GM21737 (cell line): ENCODE measurements around the gene RNPS1.
A peak's percentile ranks its signal among the peaks of the same experiment; 100 is the strongest.
"Not testable (repeated sequence)": the region's sequence is repeated elsewhere in the genome, so short reads cannot be mapped to it uniquely, and the experiment has no call there.

Source experiments
- ATAC-seq: cut with Tn5 transposase; IDR thresholded peaks from one replicate; pipeline ENCODE4 v1.9.1; 2021; ENCODE audit warnings: mild to moderate bottlenecking, moderate library complexity; ENCODE audit not compliant: unreplicated experiment

RNPS1 gene

DNA sequence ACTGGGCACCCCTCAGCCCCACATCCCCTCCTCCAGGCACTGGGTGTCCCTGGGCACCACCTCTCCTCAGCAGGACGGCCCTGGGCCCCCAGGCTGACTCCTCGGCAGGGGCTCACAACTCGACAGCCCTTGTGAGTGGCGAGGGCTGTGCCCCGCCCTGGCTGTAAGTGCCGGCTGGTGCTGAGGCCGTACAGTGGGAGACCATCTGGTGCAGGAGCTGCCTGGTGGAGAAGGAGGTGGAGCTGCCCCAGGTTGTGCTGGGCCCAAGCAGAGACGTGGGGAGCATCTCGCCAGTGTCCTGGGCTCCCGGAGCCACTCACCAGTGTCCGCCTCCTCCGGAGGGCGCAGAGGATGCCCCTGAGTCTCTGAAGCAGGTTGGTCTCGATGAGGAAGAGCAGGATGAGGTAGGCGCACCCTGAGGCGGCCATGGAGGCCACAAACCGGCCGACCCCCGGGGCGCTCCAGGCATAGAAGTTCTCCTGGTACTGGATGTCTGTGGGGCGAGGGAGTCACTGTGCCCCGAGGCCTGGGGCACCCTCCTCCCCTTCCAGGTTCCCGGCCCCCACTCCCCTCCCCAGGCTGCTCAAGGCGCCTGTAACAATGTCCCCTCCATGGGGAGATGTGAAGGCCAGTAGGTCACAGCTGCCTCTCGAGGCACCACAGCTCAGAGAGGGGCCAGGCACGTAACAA, 15.1 kb upstream of the RNPS1 start:
- ATAC-seq, result no peak

DNA sequence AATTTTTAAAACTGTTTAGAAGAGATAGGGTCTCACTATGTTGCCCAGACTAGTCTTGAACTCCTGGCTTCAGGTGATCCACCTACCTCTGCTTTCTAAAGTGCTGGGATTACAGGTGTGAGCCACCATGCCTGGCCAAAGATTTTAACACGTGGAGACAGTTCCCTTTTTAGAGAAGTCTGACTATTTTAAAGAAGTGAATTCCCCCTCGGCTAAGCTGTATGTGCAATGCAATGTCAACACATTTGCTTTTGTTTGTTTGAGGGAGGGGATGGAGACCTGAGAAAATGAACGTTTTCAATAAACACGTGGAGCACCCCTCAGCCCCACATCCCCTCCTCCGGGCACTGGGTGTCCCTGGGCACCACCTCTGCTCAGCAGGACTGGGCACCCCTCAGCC, 14.3 kb upstream of the RNPS1 start:
- ATAC-seq, result no peak

DNA sequence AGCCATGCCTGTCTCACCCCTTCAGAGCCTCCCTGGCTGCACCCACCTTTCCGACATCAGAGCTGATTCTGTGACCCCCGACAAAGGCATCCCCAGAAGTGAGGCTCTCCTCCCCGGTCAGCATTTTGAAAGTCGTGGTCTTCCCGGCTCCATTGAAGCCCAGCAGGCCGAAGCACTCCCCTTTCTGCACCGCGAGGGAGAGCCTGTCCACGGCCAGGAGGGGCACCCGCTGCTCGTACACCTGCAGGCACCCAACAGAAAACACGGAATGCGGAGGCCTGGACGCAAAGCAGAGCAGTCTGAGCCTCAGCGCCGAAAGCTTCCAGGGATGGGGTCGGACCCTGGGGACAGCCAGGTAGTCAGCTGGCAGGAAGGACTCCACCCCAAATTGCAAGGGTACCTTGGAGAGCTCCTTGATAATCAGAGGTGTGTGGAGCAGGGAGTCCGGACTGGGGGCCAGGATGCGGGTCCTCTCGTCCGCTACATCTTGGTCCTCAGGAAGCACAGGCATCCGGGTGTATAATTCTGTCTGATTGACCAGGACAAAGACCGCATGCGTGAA, 13.1 kb upstream of the RNPS1 start:
- no peak for ATAC-seq

DNA sequence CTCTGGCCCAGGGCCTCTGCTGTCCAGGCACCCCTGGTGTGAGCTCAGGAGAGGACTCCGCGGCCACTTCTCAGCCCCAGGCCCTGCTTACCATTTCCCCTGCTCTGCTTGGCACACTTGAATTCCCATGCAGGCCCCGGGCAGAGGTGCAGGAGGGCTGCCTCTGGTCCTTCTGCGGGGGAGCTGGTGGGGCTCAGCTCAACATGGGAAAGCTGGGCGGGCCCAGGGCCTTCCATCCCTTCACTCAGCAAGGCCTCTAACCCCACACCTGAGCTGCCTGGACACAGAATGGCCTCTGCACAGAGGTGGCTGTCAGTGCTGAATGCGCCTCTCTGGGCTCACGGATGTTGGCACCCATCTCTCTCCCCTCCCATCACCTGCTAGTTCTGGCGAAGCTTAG, 12.5 kb upstream of the RNPS1 start:
- ATAC-seq, result no peak

DNA sequence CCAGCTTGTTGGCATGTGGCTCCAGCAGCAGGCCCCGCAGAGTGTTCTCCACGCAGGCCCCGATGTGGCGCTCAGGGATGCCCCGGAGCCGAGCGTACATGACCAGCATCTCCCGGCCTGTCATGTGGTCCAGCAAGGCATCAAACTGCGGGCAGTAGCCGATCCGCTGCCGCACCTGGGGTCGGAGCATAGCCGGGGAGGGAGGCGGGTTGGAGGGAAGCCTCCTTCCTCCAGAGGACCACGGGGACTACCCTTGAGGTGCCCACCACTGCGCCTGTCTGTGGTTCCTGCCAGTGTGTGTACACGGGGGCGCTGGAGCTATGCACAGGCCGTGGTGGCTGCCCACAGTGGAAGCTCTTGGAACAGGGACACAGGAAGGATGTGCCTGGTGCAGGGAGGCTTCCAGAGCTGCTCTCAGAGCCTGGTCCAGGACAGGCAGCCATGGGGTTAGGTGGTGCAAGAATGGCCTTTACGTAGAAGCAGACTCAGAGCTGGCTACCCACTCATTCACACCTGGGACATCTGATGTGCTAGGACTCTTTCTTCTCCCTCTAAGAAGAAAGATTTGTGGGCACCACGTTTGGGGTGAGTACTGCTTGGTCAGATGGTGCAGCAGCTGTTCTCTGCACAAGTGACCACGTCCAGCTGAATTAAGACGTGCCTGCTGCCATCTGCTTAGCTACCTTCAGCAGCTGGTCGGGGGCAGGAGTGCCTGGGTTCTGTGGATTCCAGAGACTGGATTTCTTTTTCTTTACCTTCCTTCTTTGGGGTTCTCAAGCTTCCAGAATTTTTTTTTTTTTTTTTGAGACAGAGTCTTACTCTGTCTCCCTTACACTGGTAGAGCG, 11.3 kb upstream of the RNPS1 start:
- no peak for ATAC-seq

DNA sequence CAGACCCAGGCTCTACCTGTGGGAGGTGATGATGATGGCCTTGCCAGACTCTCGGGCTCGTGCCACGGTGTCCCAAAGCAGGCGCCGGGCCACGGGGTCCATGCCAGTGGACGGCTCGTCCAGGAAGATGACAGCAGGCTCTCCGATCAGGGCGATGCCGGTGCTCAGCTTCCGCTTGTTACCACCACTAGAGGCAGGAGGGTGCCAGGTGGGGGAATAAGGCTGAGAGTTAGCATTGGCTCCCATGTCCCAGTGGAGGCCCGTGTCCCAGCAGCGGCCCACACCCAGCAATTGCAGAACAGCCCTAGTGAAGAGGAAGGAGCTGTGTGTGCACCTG, 10.3 kb upstream of the RNPS1 start:
- ATAC-seq, result no peak

GRCh38 chr16:2277466-2278271, 9.7 kb upstream of the RNPS1 start:
- no peak for ATAC-seq

- ATAC-seq, result no peak
Measured at GRCh38 chr16:2276368-2277195, 8.7 kb upstream of the RNPS1 start.

DNA sequence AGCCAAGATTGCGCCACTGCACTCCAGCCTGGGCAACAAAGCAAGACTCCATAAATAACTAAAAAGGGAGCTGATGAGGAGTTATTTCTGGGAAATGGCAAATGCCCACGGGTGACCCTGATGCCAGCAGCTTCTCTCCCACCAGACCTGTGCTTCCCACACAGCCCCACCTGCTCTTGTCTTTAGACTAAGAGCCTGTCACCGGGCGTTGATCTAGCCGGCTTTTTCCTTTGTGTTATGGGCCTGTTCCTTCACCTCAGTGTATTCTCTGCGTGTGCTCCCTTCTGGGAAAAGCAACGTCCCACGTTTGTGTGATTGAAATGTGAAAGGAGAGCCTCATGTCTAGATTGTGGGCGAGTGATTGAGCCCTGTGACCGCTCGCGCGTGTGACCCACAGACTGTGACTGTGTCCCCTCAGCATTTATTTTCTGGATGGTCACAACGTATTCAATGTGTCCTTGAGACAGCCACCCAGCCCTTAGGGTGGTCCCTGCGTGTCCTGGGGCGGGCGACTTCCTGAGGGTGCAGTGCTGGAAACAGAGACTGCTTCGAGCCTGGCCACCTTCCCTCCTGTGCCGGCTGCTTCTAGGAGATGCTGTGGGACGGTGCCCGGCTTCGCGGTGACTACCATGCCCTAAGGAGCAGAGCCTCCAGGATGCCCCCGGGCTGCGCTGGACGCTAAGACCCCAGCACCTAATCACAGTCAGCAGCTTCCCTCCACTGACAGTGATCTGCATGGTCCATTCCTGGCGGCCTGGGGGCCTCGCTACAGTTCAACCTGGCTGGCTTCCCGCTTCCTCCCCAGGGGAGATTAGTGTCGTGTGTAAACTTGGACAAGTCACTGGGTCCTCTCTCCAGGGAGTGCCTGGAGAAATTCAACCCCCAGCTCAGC, 7.8 kb upstream of the RNPS1 start:
- no peak for ATAC-seq

- ATAC-seq, result no peak
Measured at GRCh38 chr16:2273931-2274330, 6.0 kb upstream of the RNPS1 start.

DNA sequence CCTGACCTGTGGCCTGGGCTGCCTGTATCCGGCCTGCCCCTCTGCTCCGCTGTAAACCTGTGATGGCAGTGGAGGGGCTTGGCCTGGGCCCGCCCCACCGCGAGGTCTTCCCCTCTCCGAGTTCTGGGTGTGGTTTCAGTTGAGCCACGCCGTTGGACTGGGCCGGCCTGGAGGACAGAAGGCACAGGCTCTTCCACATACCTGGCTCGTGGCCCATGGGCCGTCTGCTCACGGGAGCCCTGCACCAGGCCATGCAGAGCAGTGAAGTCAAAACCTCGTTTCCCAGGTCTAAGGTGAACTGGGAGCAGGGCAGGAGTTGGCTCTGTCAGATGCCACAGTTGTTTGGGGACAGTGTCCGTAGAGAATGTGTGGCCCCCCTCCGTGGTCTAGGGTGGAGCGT, 5.6 kb upstream of the RNPS1 start:
- no peak for ATAC-seq

GRCh38 chr16:2271848-2272461, 4.0 kb upstream of the RNPS1 start:
- ATAC-seq, result no peak

DNA sequence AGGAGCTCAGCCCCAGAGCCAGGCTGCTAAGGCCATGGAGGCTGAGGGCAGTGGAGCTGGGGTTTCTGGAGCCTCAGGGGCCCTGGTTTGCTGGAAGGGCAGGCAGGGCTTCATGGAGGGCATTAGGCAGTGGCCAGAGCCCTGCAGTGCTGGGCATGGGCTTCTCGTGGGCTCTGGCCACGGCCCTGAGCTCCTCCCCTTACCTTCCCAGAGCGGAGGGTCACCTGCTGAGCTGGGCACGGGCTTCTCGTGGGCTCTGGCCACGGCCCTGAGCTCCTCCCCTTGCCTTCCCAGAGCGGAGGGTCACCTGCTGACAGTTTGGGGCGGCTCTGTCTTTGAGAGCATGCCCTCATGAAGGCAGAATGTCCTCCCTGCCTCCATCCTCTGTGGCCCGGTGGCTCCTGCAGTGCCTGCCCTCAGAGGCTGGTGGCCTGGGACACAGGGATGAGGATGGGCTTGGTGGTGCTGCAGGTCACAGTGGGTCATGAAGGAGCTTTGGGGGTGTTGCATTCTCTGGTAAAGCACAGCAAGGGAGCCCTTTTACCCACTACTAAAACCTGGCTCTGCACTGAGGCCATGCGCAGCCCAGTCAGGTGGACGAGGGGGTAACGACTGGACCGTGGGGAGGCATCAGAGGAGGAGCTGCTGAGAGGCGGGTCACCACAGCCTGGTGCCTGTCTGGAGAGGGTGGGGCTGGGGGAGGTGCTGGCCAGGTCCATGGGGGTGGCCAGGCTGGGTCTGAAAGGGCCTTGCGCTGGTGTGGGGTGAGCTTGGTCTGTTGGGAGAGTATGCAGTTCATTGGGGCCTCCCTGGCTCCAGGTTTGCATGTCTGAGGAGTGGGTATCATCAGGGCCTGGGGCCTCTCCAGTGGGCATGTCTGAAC, 2.9 kb upstream of the RNPS1 start:
- no peak for ATAC-seq

GRCh38 chr16:2270070-2270462, 2.1 kb upstream of the RNPS1 start:
- no peak for ATAC-seq

DNA sequence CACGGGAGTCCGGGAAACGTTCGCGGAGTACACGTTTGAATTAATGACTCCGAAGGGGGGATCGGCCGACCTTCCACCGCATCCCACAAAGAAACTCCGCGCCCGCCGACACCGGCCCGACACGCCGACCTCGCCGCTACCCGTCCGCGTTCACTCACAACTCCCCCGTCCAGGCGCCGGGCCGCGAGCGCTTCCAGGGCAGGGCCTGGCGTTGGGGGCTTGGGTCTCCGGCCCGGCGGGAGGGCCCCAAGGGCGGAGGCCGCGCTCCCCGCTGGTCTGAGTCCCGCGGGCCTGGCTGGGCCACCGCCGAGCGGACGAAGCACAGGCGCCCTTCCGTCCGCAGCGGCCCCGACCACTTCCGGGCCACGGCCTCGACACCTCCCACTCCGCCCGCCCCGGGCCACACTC, 417 bp downstream of the RNPS1 start:
- peak; percentile 43 for ATAC-seq

DNA sequence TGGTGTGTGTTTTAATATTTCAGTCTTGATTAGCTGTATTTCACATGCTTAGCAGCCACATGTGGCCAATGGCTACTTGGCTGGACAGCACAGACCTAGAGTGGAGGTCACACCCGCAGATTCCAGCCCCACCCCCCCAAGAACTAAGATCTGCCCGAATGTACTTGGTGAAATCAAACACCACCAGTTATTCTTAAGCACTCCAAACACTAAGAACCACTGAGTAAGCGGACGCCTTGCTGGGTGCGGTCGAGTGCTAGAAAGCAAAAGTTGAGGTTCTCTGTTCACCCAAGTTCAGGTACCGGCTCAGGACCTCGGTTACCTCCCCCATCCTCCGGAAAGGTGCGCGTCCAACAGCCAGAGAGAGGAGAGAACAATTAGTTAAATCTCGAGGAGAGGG, 1.0 kb downstream of the RNPS1 start:
- ATAC-seq, result not testable (repeated sequence)

DNA sequence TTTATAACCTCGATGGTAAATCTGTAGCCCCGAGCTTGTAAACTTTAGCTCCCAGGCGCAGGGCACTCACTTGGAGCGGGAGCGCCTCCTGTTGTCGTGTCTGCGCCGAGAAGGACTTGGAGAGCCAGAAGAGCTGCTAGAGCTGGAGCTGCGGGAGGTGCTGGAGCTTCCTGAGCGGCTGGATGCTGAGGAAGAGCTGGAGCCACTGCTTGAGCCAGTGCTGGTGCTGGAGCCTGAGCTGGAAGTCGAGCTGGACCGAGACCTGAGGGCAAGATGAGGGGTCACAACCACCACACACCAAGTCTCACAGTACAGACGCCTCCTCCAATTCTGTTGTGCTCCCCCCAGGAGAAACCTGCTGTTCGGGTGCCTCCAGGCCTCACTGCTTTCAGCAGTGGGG, 4.9 kb downstream of the RNPS1 start:
- not testable (repeated sequence) for ATAC-seq

GRCh38 chr16:2260250-2260649, 7.7 kb downstream of the RNPS1 start:
- no peak for ATAC-seq
